CD14-positive monocyte (primary cell): ENCODE measurements around the gene PRAC2. TPM values are rescaled to one million over a fixed set of nuclear protein-coding genes. Genes with fewer than 3 reads are reported as not detected.

Experiments
- DNase-seq, 3 donors: peaks; one replicate each; pipeline ENCODE4 v3.0.0-alpha.2; 2011 to 2022
- H2AFZ ChIP-seq: 2 replicates; pipeline ENCODE4 v1.6.0; 2012; ENCODE audit warnings: mild to moderate bottlenecking, low read depth, low read length, inconsistent platforms; ENCODE audit not compliant: insufficient read depth, poor library complexity, severe bottlenecking
- H3K27ac ChIP-seq, 2 donors: 1 replicate in 1 of 2; 2 replicates in 1 of 2; pipeline ENCODE4 v1.5.1; 2012 to 2013; ENCODE audit warnings: low read length in 2 of 2, control low read depth in 1 of 2, inconsistent platforms in 1 of 2, low read depth in 1 of 2, mild to moderate bottlenecking in 1 of 2
- H3K27me3 ChIP-seq, 2 donors: one replicate each; pipeline versions ENCODE4 v1.6.0 to v1.6.1; 2011 to 2013; ENCODE audit warnings: low read length in 2 of 2; ENCODE audit not compliant: control insufficient read depth in 2 of 2, insufficient read depth in 2 of 2
- H3K36me3 ChIP-seq, 2 donors: replicated peaks in 1 of 2; 1 replicate in 1 of 2; 2 replicates in 1 of 2; pipeline versions ENCODE4 v1.5.1 to v1.6.1; 2012 to 2013; ENCODE audit warnings: low read length in 2 of 2, control low read depth in 1 of 2, inconsistent platforms in 1 of 2, mild to moderate bottlenecking in 1 of 2; ENCODE audit not compliant: insufficient read depth in 2 of 2, control insufficient read depth in 1 of 2
- H3K4me1 ChIP-seq, 2 donors: 1 replicate in 1 of 2; 2 replicates in 1 of 2; pipeline versions ENCODE4 v1.5.1 to v1.6.1; 2012 to 2013; ENCODE audit warnings: low read length in 2 of 2, control low read depth in 1 of 2, inconsistent platforms in 1 of 2, mild to moderate bottlenecking in 1 of 2, moderate library complexity in 1 of 2; ENCODE audit not compliant: insufficient read depth in 2 of 2, control insufficient read depth in 1 of 2
- H3K4me2 ChIP-seq: replicated peaks from 2 replicates; pipeline ENCODE3; 2012; ENCODE audit warnings: low read length, moderate library complexity, mild to moderate bottlenecking; ENCODE audit not compliant: poor library complexity, severe bottlenecking; ENCODE audit errors: extremely low read depth
- H3K4me3 ChIP-seq, 3 experiments: fragments of 200-600 bp in 1 of 3; sonication (generic) in 1 of 3; replicated peaks in 1 of 3; 1 replicate in 2 of 3; 2 replicates in 1 of 3; pipeline ENCODE4 v1.5.1; 2011 to 2013; ENCODE audit warnings: low read length in 3 of 3, mild to moderate bottlenecking in 3 of 3, control low read depth in 2 of 3, low read depth in 2 of 3, inconsistent platforms in 1 of 3, moderate library complexity in 1 of 3
- H3K79me2 ChIP-seq: 2 replicates; pipeline ENCODE4 v1.6.0; 2012; ENCODE audit warnings: mild to moderate bottlenecking, control low read depth, inconsistent platforms, low read length, moderate library complexity; ENCODE audit not compliant: insufficient read depth
- H3K9ac ChIP-seq: 2 replicates; pipeline ENCODE4 v1.6.0; 2017; ENCODE audit warnings: low read length, mild to moderate bottlenecking; ENCODE audit not compliant: insufficient read depth, poor library complexity, severe bottlenecking
- H3K9me3 ChIP-seq, 2 donors: replicated peaks in 1 of 2; 1 replicate in 1 of 2; 2 replicates in 1 of 2; pipeline versions ENCODE4 v1.5.1 to v1.6.1; 2012 to 2013; ENCODE audit warnings: low read length in 2 of 2, control low read depth in 1 of 2; ENCODE audit not compliant: control insufficient read depth in 1 of 2, insufficient read depth in 1 of 2
- H4K20me1 ChIP-seq: 2 replicates; pipeline ENCODE4 v1.6.0; 2012; ENCODE audit warnings: mild to moderate bottlenecking, low read length, control low read depth, moderate library complexity; ENCODE audit not compliant: insufficient read depth
- H3K27ac Mint-ChIP-seq, 7 donors: one replicate each; pipeline ENCODE4 v1.8.0; 2020; ENCODE audit warnings: mild to moderate bottlenecking in 7 of 7, mixed read lengths in 7 of 7, moderate library complexity in 6 of 7, inconsistent platforms in 2 of 7
- H3K27me3 Mint-ChIP-seq, 3 donors: one replicate each; pipeline ENCODE4 v1.8.0; 2021 to 2022; ENCODE audit warnings: low read depth in 3 of 3, mild to moderate bottlenecking in 3 of 3, mixed read lengths in 3 of 3, moderate library complexity in 3 of 3, inconsistent platforms in 1 of 3
- H3K36me3 Mint-ChIP-seq, 2 donors: one replicate each; pipeline ENCODE4 v1.8.0; 2020; ENCODE audit warnings: mixed read lengths in 2 of 2, inconsistent platforms in 1 of 2, mild to moderate bottlenecking in 1 of 2
- H3K4me1 Mint-ChIP-seq: one replicate; pipeline ENCODE4 v1.8.0; 2020; ENCODE audit warnings: mild to moderate bottlenecking, mixed read lengths
- H3K4me3 Mint-ChIP-seq, 2 donors: one replicate each; pipeline ENCODE4 v1.8.0; 2020; ENCODE audit warnings: mild to moderate bottlenecking in 2 of 2, mixed read lengths in 2 of 2, moderate library complexity in 1 of 2
- H3K9me3 Mint-ChIP-seq, 7 donors: one replicate each; pipeline ENCODE4 v1.8.0; 2020 to 2022; ENCODE audit warnings: mixed read lengths in 7 of 7, mild to moderate bottlenecking in 6 of 7, moderate library complexity in 6 of 7, inconsistent platforms in 2 of 7
- WGBS: methylation state at CpG from one replicate; pipeline ENCODE4 v1.1.5; 2013; ENCODE audit warnings: missing lambda C conversion rate; ENCODE audit not compliant: insufficient coverage; 5-methylcytosine and 5-hydroxymethylcytosine counted together
- intact Hi-C, 2 donors: fragments of 100-400 bp; cut with micrococcal nuclease; formaldehyde crosslinking; loops; one replicate each; pipeline versions ENCODE4 v1.15.0 to v1.15.1; 2023
- polyA plus RNA-seq, 3 donors: library from polyadenylated mRNA; depleted of rRNA in 1 of 3; unstranded in 2 of 3; stranded (reverse) in 1 of 3; fragments of 300-500 nt in 2 of 3; fragments of >200 nt in 1 of 3; fragmentation: Illumina TruSeq in 2 of 3; gene quantifications; 1 replicate in 2 of 3; 2 replicates in 1 of 3; pipeline ENCODE4 v1.2.3, GENCODE V29; 2012 to 2021
- TF ChIP-seq, protein P1 (sequence below): fragments of 200-600 bp; IDR thresholded peaks from one replicate; pipeline ENCODE4 v1.8.0; 2022; ENCODE audit warnings: antibody characterized with exemption, mild to moderate bottlenecking

Gene PRAC2
- polyA plus RNA-seq, 3 donors, result not detected

DNA sequence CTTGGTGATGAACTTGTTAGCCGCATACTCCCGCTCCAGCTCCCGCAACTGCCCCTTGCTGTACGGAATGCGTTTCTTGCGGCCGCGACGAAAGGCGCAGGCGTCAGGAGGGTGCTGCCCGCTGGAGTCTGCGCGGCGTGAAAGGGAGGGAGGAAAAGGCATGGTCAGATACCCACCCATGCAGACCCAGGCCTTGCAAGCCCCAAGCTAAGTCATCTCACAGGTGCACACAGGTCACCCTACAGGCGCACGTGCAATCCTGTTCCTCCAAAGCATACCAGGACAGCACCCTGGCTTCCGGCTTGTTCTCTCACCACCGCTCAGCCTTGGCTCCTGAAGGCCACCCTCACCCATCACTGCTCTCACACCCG lies 3.9 kb downstream of the PRAC2 start:
- peaks cover 22% of the 10 kb centered on the region in 2 donors for H3K4me1 ChIP-seq
- no peak overlapping the region for H3K4me3 ChIP-seq
- no peaks in the 10 kb centered on the region for H4K20me1 ChIP-seq
- H3K27me3 Mint-ChIP-seq, result peaks cover 99 to 100% (median 99%) of the 10 kb centered on the region in 3 donors
- H3K27ac ChIP-seq, result no peak overlapping the region
- DNase-seq, result no peak
- H3K36me3 ChIP-seq, result no peaks in the 10 kb centered on the region
- no peak overlapping the region for H3K4me2 ChIP-seq
- TF ChIP-seq, protein P1, sequence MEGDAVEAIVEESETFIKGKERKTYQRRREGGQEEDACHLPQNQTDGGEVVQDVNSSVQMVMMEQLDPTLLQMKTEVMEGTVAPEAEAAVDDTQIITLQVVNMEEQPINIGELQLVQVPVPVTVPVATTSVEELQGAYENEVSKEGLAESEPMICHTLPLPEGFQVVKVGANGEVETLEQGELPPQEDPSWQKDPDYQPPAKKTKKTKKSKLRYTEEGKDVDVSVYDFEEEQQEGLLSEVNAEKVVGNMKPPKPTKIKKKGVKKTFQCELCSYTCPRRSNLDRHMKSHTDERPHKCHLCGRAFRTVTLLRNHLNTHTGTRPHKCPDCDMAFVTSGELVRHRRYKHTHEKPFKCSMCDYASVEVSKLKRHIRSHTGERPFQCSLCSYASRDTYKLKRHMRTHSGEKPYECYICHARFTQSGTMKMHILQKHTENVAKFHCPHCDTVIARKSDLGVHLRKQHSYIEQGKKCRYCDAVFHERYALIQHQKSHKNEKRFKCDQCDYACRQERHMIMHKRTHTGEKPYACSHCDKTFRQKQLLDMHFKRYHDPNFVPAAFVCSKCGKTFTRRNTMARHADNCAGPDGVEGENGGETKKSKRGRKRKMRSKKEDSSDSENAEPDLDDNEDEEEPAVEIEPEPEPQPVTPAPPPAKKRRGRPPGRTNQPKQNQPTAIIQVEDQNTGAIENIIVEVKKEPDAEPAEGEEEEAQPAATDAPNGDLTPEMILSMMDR, result no peak
- H3K27ac Mint-ChIP-seq, result no peak overlapping the region
- H3K79me2 ChIP-seq, result no peaks in the 10 kb centered on the region
- peaks cover 11 to 53% of the 10 kb centered on the region in 2 donors for H3K9me3 ChIP-seq
- H3K4me3 Mint-ChIP-seq, result peak overlapping the region in 1 of 2 donors; percentile 88
- H3K4me1 Mint-ChIP-seq, result peaks cover 33% of the 10 kb centered on the region
- H3K36me3 Mint-ChIP-seq, result peaks cover 0 to 10% of the 10 kb centered on the region in 2 donors
- peaks cover 0 to 46% (median 14%) of the 10 kb centered on the region in 7 donors for H3K9me3 Mint-ChIP-seq
- intact Hi-C loops, result no loop called here
- no peak overlapping the region for H3K9ac ChIP-seq
- H3K27me3 ChIP-seq, result peaks cover 93 to 99% of the 10 kb centered on the region in 2 donors
- H2AFZ ChIP-seq, result no peak overlapping the region
- 18% methylated on average over 14 of the region's 20 CpGs for WGBS

DNA sequence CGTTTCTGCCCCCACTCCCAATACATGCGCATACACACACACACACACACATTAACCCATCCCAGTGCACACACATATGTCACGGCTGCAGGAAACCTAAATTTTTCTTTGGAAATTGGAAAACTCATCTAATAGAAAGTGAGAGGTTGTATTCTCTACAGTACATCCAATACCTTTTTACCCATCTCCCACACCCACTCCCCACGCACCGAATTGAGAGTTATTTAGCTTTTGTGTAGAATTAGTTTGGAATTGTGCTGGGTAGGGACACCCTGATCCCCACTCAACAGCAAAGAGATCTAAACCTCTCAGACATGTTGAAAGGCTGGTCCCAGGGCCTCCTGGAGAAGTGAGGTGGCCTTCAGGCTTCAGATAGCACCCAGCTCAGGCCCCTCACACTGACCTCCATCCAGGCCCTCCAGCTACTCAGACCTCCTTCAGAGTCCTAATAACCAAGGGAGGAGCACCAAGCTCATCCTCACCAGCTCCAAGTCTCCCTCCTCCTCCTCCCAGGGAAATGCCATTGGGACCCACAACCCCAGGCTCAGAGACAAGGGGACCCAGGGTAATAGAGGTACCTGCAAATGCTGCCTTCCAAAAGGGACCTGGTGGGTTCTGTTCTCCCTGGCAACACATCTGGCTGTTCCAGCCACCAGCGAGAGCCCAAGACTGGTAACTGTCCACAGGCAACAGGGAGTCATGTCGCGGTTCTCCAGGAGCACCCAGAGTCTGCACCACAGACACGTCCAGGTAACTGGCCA lies 4.6 kb downstream of the PRAC2 start:
- H3K27ac Mint-ChIP-seq, result no peak overlapping the region
- H3K27me3 Mint-ChIP-seq, result peaks cover 99 to 100% (median 99%) of the 10 kb centered on the region in 3 donors
- Histone ChIP-seq H3K9me3 (peaks cover 9 to 53% of the 10 kb centered on the region in 2 donors), H2AFZ (no peak overlapping the region), H3K36me3 (no peaks in the 10 kb centered on the region), H3K27me3 (peaks cover 93 to 99% of the 10 kb centered on the region in 2 donors), H3K4me3 (no peak overlapping the region), H3K4me1 (peaks cover 19% of the 10 kb centered on the region in 2 donors), H4K20me1 (no peaks in the 10 kb centered on the region), H3K79me2 (no peaks in the 10 kb centered on the region), H3K9ac (no peak overlapping the region), H3K27ac (no peak overlapping the region), H3K4me2 (no peak overlapping the region)
- 17% methylated on average over 5 of the region's 9 CpGs for WGBS
- H3K9me3 Mint-ChIP-seq, result peaks cover 0 to 43% (median 11%) of the 10 kb centered on the region in 7 donors
- peaks cover 31% of the 10 kb centered on the region for H3K4me1 Mint-ChIP-seq
- peaks cover 0 to 9% of the 10 kb centered on the region in 2 donors for H3K36me3 Mint-ChIP-seq
- intact Hi-C loops, result no loop called here
- TF ChIP-seq, protein P1, result no peak
- DNase-seq, result no peak
- H3K4me3 Mint-ChIP-seq, result peak overlapping the region in 1 of 2 donors; percentile 88
